B cell (primary cell): ENCODE results near the gene LENEP. TPM values are rescaled to one million over a fixed set of nuclear protein-coding genes. Genes with fewer than 3 reads are reported as not detected.

Experiments used
- ATAC-seq: fragments of 200-7000 bp; cut with Tn5 transposase; one replicate; pipeline ENCODE4 v1.10.0; 2021; ENCODE audit warnings: low read depth, mild to moderate bottlenecking, moderate number of reproducible peaks, moderate library complexity
- CTCF ChIA-PET: fragments of 350-600 bp; sonication (Branson Sonifier 250); formaldehyde crosslinking; loops from one replicate; lab custom pipeline; 2021; ENCODE audit warnings: antibody characterized with exemption, inconsistent platforms; lab: Charles Lee
- POLR2A ChIA-PET: fragments of 350-600 bp; sonication (Branson Sonifier 250); formaldehyde crosslinking; loops from one replicate; lab custom pipeline; 2021; ENCODE audit warnings: antibody characterized with exemption; lab: Charles Lee
- DNase-seq: peaks from one replicate; pipeline ENCODE4 v3.0.0; 2013
- H2AFZ ChIP-seq: 2 replicates; pipeline ENCODE4 v1.6.1; 2012; ENCODE audit warnings: mild to moderate bottlenecking, low read depth, low read length; ENCODE audit not compliant: insufficient read depth, poor library complexity, severe bottlenecking
- H3K27ac ChIP-seq, 2 donors: 1 replicate in 1 of 2; 2 replicates in 1 of 2; pipeline ENCODE4 v1.5.1; 2012 to 2013; ENCODE audit warnings: low read length in 2 of 2, mild to moderate bottlenecking in 2 of 2, moderate library complexity in 1 of 2
- H3K27me3 ChIP-seq, 4 experiments: fragments of 200-600 bp in 1 of 4; sonication (generic) in 1 of 4; replicated peaks in 1 of 4; 1 replicate in 2 of 4; 2 replicates in 2 of 4; pipeline versions ENCODE4 v1.6.1 to v1.7.0; 2013 to 2016; ENCODE audit warnings: low read length in 3 of 4, mild to moderate bottlenecking in 2 of 4, mixed read lengths in 1 of 4, moderate library complexity in 1 of 4; ENCODE audit not compliant: insufficient read depth in 4 of 4, control insufficient read depth in 3 of 4; ENCODE audit errors: control extremely low read depth in 1 of 4
- H3K36me3 ChIP-seq, 2 experiments: replicated peaks in 1 of 2; 1 replicate in 1 of 2; 2 replicates in 1 of 2; pipeline versions ENCODE4 v1.6.1 to v1.7.1; 2013; ENCODE audit warnings: low read length in 1 of 2; ENCODE audit not compliant: insufficient read depth in 2 of 2, control insufficient read depth in 1 of 2; ENCODE audit errors: control extremely low read depth in 1 of 2, extremely low read depth in 1 of 2
- H3K4me1 ChIP-seq, 2 donors: fragments of 200-600 bp in 1 of 2; sonication (generic) in 1 of 2; 1 replicate in 1 of 2; 2 replicates in 1 of 2; pipeline versions ENCODE4 v1.5.1 to v1.6.1; 2013 to 2017; ENCODE audit warnings: low read length in 2 of 2; ENCODE audit not compliant: control insufficient read depth in 2 of 2, insufficient read depth in 2 of 2
- H3K4me2 ChIP-seq: replicated peaks from 2 replicates; pipeline ENCODE3; 2012; ENCODE audit warnings: mild to moderate bottlenecking, low read depth, low read length; ENCODE audit not compliant: poor library complexity, severe bottlenecking
- H3K4me3 ChIP-seq, 5 experiments: fragments of 200-600 bp in 1 of 5; sonication (generic) in 1 of 5; 1 replicate in 3 of 5; 2 replicates in 2 of 5; pipeline versions ENCODE4 v1.5.1 to v1.7.0; 2011 to 2016; ENCODE audit warnings: low read length in 4 of 5, mild to moderate bottlenecking in 4 of 5, low read depth in 2 of 5, control low read depth in 1 of 5, moderate library complexity in 1 of 5; ENCODE audit not compliant: insufficient read depth in 1 of 5; ENCODE audit errors: control extremely low read depth in 1 of 5, extremely low read depth in 1 of 5
- H3K79me2 ChIP-seq: fragments of 200-600 bp; sonication (generic); one replicate; pipeline ENCODE4 v1.6.0; 2016; ENCODE audit warnings: low read length; ENCODE audit not compliant: control insufficient read depth, insufficient read depth
- H3K9ac ChIP-seq: fragments of 200-600 bp; sonication (generic); 2 replicates; pipeline ENCODE4 v1.6.1; 2017; ENCODE audit warnings: mild to moderate bottlenecking, low read length, moderate library complexity
- H3K9me3 ChIP-seq, 3 donors: one replicate each; pipeline versions ENCODE4 v1.6.1 to v1.7.1; 2013; ENCODE audit warnings: low read length in 2 of 3; ENCODE audit not compliant: control insufficient read depth in 2 of 3, insufficient read depth in 1 of 3; ENCODE audit errors: control extremely low read depth in 1 of 3
- H4K20me1 ChIP-seq: 2 replicates; pipeline ENCODE4 v1.6.0; 2012; ENCODE audit warnings: mild to moderate bottlenecking, low read length; ENCODE audit not compliant: insufficient read depth, control insufficient read depth, poor library complexity, severe bottlenecking
- H3K27ac Mint-ChIP-seq: one replicate; pipeline ENCODE4 v1.8.0; 2021; ENCODE audit warnings: mixed read lengths
- H3K27me3 Mint-ChIP-seq: one replicate; pipeline ENCODE4 v1.8.0; 2021; ENCODE audit warnings: mixed read lengths
- H3K4me1 Mint-ChIP-seq: one replicate; pipeline ENCODE4 v1.8.0; 2021; ENCODE audit warnings: mixed read lengths
- H3K4me3 Mint-ChIP-seq: one replicate; pipeline ENCODE4 v1.8.0; 2021; ENCODE audit warnings: mixed read lengths
- H3K9me3 Mint-ChIP-seq: one replicate; pipeline ENCODE4 v1.8.0; 2022; ENCODE audit warnings: mixed read lengths; ENCODE audit not compliant: insufficient read depth
- CTCF ChIP-seq: fragments of 200-600 bp; IDR thresholded peaks from one replicate; pipeline ENCODE4 v1.8.0; 2022; ENCODE audit warnings: antibody characterized with exemption, mild to moderate bottlenecking
- EZH2 ChIP-seq: IDR thresholded peaks from 2 replicates; pipeline ENCODE4 v1.6.1; 2012; ENCODE audit warnings: borderline replicate concordance, low read depth, mild to moderate bottlenecking, moderate library complexity, low read length; ENCODE audit not compliant: insufficient read depth, poor library complexity, severe bottlenecking
- WGBS: methylation state at CpG from one replicate; pipeline ENCODE4 v1.1.5; 2013; ENCODE audit warnings: missing lambda C conversion rate; ENCODE audit not compliant: insufficient coverage; 5-methylcytosine and 5-hydroxymethylcytosine counted together
- intact Hi-C: fragments of 100-400 bp; cut with micrococcal nuclease; formaldehyde crosslinking; loops from one replicate; pipeline ENCODE4 v1.10.0; 2022
- polyA plus RNA-seq: library from polyadenylated mRNA; depleted of rRNA; stranded (reverse); fragments of >200 nt; gene quantifications from 2 replicates; pipeline ENCODE4 v1.2.3, GENCODE V29; 2012
- total RNA-seq, 2 donors: library from RNA; stranded (reverse); fragments of 120-200 nt in 1 of 2; gene quantifications; 1 replicate in 1 of 2; 2 replicates in 1 of 2; pipeline versions ENCODE4 v1.2.3 to v1.2.4, GENCODE V29; 2013 to 2022

LENEP gene
- total and polyA plus RNA-seq, 2 donors (not counting 1 experiment from before 2014, with no cell fraction given) = 2.0 TPM; not detected in 1

GRCh38 chr1:155037851-155038441, 44.6 kb downstream of the LENEP start:
- no peak for DNase-seq
- Mint-ChIP-seq H3K9me3 (no peaks in the 10 kb centered on the region), H3K4me3 (no peak overlapping the region), H3K27me3 (peaks cover 21% of the 10 kb centered on the region), H3K4me1 (no peaks in the 10 kb centered on the region), H3K27ac (no peak overlapping the region)
- no peaks in the 10 kb centered on the region for H3K9me3 ChIP-seq
- H3K27ac ChIP-seq = no peak overlapping the region
- TF ChIP-seq EZH2 = no peak
- no peak for TF ChIP-seq CTCF
- no peaks in the 10 kb centered on the region for H3K36me3 ChIP-seq
- intact Hi-C loops = no loop called here
- peaks cover 0 to 17% (median 0%) of the 10 kb centered on the region in 4 experiments for H3K27me3 ChIP-seq
- 87% methylated on average over 5 of the region's 6 CpGs for WGBS
- ChIA-PET POLR2A (interaction anchor here (0.6 kb wide), 2 partner anchors 46 to 712 kb away, joined by 3 to 5 read pairs; no protein-coding TSS in a partner anchor), CTCF (interaction anchor here (0.9 to 1.0 kb wide), 3 partner anchors 10 to 478 kb away, joined by 3 to 5 read pairs (median 3); partner anchors contain the start of gene ADAM15)
- H3K4me3 ChIP-seq = no peak overlapping the region
- H4K20me1 ChIP-seq = no peaks in the 10 kb centered on the region
- H3K9ac ChIP-seq = no peak overlapping the region
- H3K4me1 ChIP-seq = no peaks in the 10 kb centered on the region
- H3K4me2 ChIP-seq = no peak overlapping the region
- no peak for ATAC-seq
- H3K79me2 ChIP-seq = no peaks in the 10 kb centered on the region
- H2AFZ ChIP-seq = no peak overlapping the region

- no peak overlapping the region for H3K4me3 Mint-ChIP-seq
- ChIA-PET POLR2A (interaction anchor here (0.6 kb wide), 2 partner anchors 47 to 713 kb away, joined by 3 to 5 read pairs; no protein-coding TSS in a partner anchor), CTCF (interaction anchor here (0.9 to 1.3 kb wide), 6 partner anchors 9 to 479 kb away, joined by 3 to 5 read pairs (median 3); partner anchors contain the start of gene ADAM15)
- Histone ChIP-seq H2AFZ (no peak overlapping the region), H3K9ac (no peak overlapping the region), H3K36me3 (no peaks in the 10 kb centered on the region), H3K4me2 (no peak overlapping the region), H3K27ac (no peak overlapping the region), H3K9me3 (no peaks in the 10 kb centered on the region), H3K4me3 (no peak overlapping the region), H3K4me1 (no peaks in the 10 kb centered on the region), H3K79me2 (no peaks in the 10 kb centered on the region), H3K27me3 (peaks cover 0 to 17% (median 0%) of the 10 kb centered on the region in 4 experiments), H4K20me1 (no peaks in the 10 kb centered on the region)
- WGBS = 55% methylated on average over 8 of the region's 8 CpGs
- no peaks in the 10 kb centered on the region for H3K9me3 Mint-ChIP-seq
- DNase-seq (no peak), ATAC-seq (no peak)
- no peaks in the 10 kb centered on the region for H3K4me1 Mint-ChIP-seq
- H3K27ac Mint-ChIP-seq = no peak overlapping the region
- H3K27me3 Mint-ChIP-seq = peaks cover 19% of the 10 kb centered on the region
- TF ChIP-seq CTCF = no peak
- TF ChIP-seq EZH2 = no peak
- intact Hi-C loops = no loop called here
Measured at GRCh38 chr1:155038602-155039307, 45.4 kb downstream of the LENEP start.
